ENCODE measurements around the gene KRTAP12-1. TPM values are rescaled to one million over a fixed set of nuclear protein-coding genes. Genes with fewer than 3 reads are reported as not detected.

The KRTAP12-1 gene
- total and polyA plus RNA-seq, 9 of the 15 experiments (the other 6 are each of a cell fraction or from before 2014, with no cell fraction given), result not detected

DNA sequence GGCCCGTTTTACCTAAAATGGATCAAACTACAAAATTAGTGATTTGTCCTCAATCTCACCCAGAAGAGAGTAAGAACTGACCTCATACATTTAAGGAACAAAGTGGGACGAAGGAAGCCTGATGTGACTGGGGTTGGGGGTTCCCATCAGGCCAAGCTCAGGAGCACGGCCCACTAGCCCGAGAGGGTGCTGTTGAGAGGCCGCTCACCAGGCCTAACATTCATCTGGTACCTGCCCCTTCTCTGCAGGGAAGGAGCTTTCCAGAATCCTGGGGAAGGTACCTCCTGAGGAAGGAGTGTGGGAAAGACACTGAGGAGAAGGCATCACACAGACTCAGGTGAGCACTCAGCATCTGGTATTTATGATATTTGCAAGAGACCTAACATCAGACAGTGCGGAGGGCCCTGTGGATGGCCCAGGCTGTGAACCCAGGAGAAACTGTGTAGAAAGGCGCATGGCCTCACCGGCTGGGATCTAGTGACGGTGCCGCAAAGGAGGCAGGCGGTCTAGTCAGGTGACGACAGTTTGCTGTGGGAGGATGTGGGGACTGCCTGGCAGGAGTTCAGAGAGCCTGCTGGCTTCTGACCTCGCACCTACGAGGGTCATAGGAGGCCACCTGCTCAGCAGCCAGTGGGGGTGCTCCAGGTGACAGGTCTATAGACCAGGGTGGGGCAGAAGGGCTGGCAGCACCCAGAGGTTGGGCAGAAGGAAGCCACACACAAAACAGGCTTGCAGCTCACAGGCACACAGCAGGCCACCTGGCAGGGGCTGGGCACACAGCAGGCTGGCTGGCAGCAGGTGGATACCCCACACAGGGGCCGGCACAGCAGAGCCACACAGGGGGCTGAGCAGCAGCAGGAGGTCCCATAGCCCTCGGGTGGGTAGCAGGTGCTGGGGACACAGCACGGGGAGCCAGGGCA lies 28.0 kb downstream of the KRTAP12-1 start:
- DNase-seq (ENCODE audit: extremely low read depth in 1 of 4, low spot score in 3 of 4), result no peak
- Histone ChIP-seq H3K4me3 (no peak overlapping the region), H3K27ac (ENCODE audit: extremely low read depth, low read depth, low read length) (no peak overlapping the region), H3K27me3 (ENCODE audit: control insufficient read depth in 2 of 2, insufficient read depth in 2 of 2, low read length in 2 of 2) (peaks cover 13 to 60% of the 10 kb centered on the region in 2 experiments; a peak in 4 of 5 replicates), H2AFZ (ENCODE audit: low read depth, low read length) (no peak overlapping the region), H3K9ac (ENCODE audit: insufficient read depth in 1 of 2, low read depth in 2 of 2, low read length in 2 of 2) (no peak overlapping the region), H3K4me1 (replicated peaks in 1 of 2; ENCODE audit: control insufficient read depth in 2 of 2, insufficient read depth in 2 of 2, low read length in 2 of 2) (peaks cover 0 to 8% of the 10 kb centered on the region in 2 experiments; a peak in 2 of 5 replicates), H3K79me2 (ENCODE audit: control insufficient read depth, insufficient read depth, low read length) (no peaks in the 10 kb centered on the region), H3K9me1 (ENCODE audit: control insufficient read depth, insufficient read depth, low read length) (no peaks in the 10 kb centered on the region), H3K4me2 (ENCODE audit: insufficient read depth, low read length) (no peak overlapping the region), H3K9me3 (replicated peaks; ENCODE audit: control insufficient read depth, insufficient read depth, low read depth, low read length) (no peaks in the 10 kb centered on the region), H3K36me3 (ENCODE audit: control insufficient read depth, insufficient read depth, low read length) (no peaks in the 10 kb centered on the region), H4K20me1 (replicated peaks; ENCODE audit: control insufficient read depth, insufficient read depth, low read length) (no peaks in the 10 kb centered on the region)
- intact Hi-C loops (cut with micrococcal nuclease), result no loop called here
- TF ChIP-seq, protein P1, sequence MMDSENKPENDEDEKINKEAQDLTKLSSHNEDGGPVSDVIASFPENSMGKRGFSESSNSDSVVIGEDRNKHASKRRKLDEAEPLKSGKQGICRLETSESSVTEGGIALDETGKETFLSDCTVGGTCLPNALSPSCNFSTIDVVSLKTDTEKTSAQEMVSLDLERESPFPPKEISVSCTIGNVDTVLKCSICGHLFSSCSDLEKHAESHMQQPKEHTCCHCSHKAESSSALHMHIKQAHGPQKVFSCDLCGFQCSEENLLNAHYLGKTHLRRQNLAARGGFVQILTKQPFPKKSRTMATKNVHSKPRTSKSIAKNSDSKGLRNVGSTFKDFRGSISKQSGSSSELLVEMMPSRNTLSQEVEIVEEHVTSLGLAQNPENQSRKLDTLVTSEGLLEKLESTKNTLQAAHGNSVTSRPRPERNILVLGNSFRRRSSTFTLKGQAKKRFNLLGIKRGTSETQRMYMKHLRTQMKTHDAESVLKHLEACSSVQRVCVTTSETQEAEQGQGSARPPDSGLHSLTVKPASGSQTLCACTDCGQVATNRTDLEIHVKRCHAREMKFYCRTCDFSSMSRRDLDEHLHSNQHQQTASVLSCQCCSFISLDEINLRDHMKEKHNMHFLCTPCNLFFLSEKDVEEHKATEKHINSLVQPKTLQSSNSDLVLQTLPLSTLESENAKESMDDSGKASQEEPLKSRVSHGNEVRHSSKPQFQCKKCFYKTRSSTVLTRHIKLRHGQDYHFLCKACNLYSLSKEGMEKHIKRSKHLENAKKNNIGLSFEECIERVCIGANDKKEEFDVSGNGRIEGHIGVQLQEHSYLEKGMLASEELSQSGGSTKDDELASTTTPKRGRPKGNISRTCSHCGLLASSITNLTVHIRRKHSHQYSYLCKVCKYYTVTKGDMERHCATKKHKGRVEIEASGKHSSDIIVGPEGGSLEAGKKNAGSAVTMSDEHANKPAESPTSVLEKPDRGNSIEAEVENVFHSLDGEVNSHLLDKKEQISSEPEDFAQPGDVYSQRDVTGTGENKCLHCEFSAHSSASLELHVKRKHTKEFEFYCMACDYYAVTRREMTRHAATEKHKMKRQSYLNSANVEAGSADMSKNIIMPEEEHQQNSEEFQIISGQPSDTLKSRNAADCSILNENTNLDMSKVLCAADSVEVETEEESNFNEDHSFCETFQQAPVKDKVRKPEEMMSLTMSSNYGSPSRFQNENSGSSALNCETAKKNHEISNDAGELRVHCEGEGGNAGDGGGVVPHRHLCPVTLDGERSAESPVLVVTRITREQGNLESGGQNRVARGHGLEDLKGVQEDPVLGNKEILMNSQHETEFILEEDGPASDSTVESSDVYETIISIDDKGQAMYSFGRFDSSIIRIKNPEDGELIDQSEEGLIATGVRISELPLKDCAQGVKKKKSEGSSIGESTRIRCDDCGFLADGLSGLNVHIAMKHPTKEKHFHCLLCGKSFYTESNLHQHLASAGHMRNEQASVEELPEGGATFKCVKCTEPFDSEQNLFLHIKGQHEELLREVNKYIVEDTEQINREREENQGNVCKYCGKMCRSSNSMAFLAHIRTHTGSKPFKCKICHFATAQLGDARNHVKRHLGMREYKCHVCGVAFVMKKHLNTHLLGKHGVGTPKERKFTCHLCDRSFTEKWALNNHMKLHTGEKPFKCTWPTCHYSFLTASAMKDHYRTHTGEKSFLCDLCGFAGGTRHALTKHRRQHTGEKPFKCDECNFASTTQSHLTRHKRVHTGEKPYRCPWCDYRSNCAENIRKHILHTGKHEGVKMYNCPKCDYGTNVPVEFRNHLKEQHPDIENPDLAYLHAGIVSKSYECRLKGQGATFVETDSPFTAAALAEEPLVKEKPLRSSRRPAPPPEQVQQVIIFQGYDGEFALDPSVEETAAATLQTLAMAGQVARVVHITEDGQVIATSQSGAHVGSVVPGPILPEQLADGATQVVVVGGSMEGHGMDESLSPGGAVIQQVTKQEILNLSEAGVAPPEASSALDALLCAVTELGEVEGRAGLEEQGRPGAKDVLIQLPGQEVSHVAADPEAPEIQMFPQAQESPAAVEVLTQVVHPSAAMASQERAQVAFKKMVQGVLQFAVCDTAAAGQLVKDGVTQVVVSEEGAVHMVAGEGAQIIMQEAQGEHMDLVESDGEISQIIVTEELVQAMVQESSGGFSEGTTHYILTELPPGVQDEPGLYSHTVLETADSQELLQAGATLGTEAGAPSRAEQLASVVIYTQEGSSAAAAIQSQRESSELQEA (IDR thresholded peaks at IDR 0.05; ENCODE audit: low read depth), result no peak
- TF ChIP-seq HLTF (IDR thresholded peaks at IDR 0.05) (no peak), SAP30 (IDR thresholded peaks at IDR 0.05; ENCODE audit: borderline replicate concordance, insufficient read depth, low read depth, low read length, poor library complexity, severe bottlenecking) (no peak)
- 2% methylated on average over 17 of the region's 17 CpGs for WGBS (ENCODE audit: insufficient coverage, low coverage, missing lambda C conversion rate)
- in situ Hi-C loops (cut with MboI), result no loop called here
- POLR2A ChIA-PET, result interaction anchor here (0.8 to 1.2 kb wide), 2 partner anchors 10 to 89 kb away, joined by 3 read pairs; no protein-coding TSS in a partner anchor
- no TSS peak for BruUV-seq (replicated peaks)
- CTCF ChIA-PET (ENCODE audit: low intra/inter-chr PET ratio), result no interaction called here
- no peak for FAIRE-seq
- ATAC-seq, result no peak
